GM21381 (cell line): ENCODE data around the gene SLC6A19.

ENCODE experiments used
- ATAC-seq: cut with Tn5 transposase; IDR thresholded peaks from one replicate; pipeline ENCODE4 v1.9.1; 2021; ENCODE audit warnings: mild to moderate bottlenecking, moderate library complexity; ENCODE audit not compliant: unreplicated experiment

SLC6A19 gene

GRCh38 chr5:1179383-1179715 is 22.0 kb upstream of the SLC6A19 start:
- no peak for ATAC-seq

GRCh38 chr5:1180096-1180495 is 21.3 kb upstream of the SLC6A19 start:
- no peak for ATAC-seq

- no peak for ATAC-seq
Measured at GRCh38 chr5:1180841-1181271, 20.5 kb upstream of the SLC6A19 start.

DNA sequence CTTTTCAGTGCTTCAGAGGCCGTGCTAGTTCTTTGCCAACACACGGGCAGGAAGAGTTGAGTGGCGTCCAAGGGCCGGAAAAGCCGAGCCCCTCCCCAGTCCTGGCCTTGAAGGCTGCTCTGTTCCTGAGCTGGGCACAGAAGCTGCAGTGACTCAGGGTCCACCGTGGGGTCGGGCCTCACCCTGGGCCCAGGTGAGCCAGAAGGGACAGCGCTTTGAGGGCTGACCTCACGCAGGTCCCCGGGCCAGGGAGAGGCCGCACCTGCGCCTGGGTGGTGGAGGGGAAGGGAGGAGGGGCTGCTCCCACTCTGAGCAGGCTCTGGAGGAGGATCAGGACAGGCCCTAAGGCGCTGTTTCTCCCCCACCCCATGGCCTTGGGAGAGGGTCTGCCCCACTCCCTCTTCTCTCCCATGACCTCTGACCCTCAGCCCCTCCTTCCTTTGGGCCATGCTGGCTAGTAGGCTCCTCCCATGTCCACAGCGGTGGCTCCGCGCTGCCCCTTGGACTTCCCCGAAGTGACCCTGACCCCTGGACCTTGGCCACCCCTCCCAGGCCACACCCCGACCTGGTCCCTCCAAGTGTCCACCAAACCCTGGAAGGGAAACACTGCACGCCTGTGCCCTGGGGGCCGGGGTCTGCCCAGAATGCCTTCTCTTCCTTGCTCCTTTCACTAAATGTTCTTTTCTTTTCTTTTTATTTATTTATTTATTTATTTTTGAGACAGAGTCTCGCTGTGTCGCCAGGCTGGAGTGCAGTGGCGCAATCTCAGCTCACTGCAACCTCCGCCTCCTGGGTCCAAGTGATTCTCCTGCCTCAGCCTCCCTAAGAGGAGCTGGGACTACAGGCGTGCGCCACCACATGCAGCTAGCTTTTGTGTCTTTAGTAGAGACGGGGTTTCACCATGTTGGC is 19.7 kb upstream of the SLC6A19 start:
- ATAC-seq: no peak

DNA sequence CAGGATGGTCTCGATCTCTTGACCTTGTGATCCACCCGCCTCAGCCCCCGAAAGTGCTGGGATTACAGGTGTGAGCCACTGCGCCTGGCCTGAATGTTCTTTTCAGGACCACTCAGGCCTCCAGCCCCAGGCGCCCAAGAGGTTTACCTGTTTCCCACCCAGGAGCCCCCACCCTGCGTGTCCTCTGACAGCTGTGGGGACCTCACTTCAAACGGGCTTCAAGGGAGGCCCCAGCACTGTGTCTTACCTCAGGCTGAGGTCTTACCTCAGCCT is 19.1 kb upstream of the SLC6A19 start:
- ATAC-seq: no peak

DNA sequence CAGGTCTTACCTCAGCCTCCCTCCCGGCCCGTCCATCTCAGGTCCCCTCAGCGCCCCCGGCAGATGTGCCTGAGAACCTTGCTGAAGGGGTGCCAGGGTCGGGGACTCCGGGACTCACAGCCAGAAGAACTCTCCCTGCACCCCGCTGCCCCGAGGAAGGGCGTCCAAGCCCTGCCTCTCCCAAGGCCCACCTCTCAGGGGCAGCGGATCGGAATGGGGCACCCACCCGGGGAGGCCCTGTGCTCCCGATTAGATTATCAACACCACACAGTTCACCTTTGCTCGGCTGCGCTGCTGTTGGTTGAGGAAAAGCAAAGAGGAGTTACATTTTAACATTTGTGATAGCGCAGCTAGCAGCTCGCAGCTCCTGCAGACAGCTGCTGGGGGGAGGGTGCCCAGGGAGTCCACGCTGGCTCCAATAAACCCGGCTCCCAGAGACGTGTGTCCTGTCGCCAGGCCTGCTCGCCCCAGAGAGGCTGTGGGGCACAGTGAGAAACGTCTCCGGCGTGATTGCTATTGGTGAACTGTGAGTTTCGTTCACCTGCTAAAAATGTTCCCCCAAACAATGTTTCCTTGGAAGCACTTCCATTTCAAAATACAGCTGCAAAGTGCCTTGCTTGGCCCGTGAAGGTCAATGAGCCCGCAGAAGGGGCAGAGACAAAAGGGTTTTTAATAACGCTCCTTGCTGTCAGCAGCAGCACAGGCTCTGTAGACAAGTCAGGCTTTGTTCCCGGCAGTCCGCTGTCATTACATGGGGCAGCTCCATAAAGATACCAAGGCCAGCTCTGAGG is 18.6 kb upstream of the SLC6A19 start:
- no peak for ATAC-seq

DNA sequence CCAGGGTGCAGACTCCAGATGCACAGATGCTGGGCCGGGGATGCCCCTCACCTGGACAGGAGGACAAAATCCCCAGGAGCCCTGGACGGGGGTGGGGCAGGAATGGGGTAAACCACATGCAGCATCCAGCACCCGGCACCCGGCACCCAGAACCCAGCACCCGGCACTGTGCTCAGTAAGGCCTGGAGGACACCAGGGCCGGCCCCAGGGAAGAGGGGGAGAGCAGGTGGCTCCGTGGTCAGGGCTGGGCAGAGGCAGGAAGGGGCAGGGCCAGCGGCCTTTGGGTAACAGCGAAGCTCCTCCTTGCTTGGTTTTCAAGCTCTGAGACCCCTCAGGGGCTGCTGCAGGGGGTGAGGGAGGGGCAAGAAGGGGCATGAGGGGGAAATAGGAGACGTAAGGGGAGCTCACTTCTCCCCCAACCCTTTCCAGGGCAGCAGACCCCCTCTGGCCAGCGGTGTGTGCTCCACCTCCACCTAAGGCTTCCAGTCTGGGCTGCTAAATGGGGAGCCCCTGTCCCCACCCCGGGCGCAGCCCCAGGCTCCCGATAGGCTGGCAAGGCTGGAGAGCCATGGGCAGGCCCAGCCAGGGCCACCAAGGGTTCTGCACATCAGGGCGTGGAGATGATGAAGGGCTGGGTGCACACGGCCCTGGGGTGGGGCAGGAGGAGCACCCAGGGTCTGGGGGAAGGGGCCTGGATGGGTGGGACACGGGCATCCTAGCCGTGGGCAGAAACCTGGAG is 17.8 kb upstream of the SLC6A19 start:
- ATAC-seq: no peak

DNA sequence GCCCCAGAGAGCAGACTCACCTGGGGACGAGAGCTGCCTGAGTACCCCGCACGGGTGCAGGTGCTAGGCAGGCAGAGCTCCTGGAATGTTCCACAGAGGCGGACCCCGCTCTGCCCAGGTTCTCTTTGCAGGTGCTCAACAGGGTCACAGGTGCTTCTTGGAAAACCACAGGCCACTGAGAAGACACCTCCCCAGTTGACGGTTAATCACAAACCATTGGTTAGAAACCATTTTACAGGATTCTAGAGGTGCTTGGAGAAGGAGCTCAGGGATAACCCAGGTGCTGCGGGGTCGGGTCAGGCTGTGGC is 17.3 kb upstream of the SLC6A19 start:
- no peak for ATAC-seq

DNA sequence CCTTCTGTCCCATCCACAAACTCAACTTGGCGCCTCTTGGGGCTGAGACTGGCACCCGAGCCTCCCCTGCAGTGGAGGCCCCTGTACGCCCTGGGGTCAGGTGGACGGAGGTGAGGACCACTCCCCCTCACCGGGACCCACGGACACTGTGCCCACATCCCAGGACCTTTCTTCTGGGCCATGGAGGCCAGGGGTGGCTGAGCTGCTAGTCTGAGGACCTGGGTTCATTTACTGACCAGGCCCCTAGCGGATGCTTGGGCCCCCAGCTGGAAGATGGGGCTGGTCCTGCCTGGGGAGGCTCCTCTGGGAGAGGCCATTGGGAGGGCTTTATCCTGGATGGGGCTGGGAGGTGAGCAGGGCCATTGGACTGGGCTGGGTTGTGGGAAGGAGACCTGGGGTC is 16.9 kb upstream of the SLC6A19 start:
- ATAC-seq: no peak

- no peak for ATAC-seq
Measured at GRCh38 chr5:1185038-1185627, 16.3 kb upstream of the SLC6A19 start.

- ATAC-seq: no peak
Measured at GRCh38 chr5:1185629-1186350, 15.6 kb upstream of the SLC6A19 start.

DNA sequence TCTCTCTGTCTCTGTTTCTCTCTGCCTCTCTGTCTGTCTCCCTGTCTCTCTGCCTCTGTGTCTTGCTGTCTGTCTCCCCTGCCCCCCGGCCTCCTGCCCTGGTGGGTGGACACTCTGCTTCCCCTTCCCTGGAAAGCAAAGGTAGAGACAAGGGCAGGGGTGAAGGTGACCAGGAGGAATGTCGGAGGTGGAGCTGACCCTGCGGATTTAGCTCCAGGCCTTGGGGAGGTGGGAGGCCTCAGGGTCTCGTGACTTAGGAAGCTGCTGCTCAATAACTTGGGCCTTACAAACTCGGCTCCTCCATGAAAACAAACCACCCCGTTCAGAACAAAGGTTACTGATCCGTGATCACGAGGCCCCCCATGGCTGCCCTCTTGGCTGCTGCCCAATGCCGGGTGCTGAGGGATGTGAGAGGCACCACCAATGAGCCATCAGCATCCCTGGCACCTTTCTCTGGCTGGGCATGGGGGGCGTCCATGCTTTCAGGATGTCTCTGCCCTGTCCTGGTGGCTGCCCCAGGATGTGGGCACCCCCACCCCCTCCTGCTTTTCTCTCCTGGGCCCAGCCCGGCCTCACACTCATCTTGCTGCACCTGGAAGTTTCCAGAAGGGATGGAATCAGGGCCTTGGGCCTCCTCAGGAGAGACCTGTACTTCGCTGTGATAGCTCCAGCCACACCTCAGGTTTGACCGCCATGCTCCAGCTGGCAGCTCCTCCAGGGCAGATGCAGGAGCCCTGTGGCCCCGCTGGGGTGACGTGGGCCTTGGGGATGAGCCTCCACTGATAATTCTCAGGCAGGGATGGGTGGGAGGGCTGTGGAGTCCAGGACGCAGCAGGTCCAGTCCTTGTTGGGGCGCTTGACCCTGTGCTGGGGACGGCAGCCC is 14.8 kb upstream of the SLC6A19 start:
- ATAC-seq: no peak

DNA sequence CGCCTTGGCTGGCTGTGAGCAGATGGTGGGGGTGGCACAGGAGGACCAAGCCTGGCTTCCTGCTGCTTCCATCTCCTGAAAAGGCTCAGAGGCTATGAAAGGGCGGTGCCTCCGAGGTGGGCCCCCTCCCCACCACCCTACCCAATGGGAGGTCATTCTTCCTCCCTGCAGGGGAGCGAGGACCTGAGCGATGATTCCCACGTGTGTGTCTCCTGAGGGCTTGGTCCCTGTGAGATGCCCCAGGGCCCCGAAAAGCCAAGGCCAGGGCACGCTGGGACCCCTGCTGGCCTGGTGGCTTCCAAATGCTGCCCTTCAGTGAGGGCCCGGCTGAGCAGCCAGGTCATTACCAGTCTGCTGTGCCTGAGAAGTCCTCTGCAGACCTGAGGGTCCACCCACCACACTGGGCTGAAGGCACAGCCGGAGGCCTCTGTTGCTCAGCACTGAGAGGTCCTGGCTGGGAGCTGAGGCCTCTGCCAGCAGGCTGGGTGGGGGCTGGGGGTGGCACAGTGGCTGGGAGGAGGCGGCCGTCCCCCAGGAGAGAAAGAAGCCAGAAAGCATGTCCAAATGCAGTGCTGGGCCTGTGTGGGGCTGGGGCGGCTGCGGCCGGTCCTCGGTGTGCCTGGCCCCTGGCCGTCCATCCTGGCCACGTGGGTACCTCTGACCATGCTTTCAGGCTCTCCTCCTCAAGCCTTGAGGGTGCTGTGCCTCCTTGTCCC is 14.0 kb upstream of the SLC6A19 start:
- no peak for ATAC-seq

GRCh38 chr5:1187950-1188334 is 13.5 kb upstream of the SLC6A19 start:
- ATAC-seq: no peak

DNA sequence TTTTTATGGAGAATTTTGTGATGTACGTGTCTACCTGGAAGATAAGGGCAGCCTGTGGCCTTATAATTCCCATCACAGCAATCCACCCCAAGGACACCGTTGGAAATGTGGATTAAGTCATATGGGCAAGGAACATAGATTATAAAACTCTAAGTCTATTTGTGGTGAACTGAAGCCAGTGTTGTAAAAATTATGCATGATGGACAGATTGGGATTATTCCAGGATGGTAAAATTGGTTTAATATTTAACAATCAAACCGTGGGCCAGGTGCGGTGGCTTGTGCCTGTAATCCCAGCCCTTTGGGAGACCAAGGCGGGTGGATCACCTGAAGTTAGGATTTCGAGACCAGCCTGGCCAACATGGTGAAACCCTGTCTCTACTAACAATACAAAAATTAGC is 12.9 kb upstream of the SLC6A19 start:
- ATAC-seq: no peak

DNA sequence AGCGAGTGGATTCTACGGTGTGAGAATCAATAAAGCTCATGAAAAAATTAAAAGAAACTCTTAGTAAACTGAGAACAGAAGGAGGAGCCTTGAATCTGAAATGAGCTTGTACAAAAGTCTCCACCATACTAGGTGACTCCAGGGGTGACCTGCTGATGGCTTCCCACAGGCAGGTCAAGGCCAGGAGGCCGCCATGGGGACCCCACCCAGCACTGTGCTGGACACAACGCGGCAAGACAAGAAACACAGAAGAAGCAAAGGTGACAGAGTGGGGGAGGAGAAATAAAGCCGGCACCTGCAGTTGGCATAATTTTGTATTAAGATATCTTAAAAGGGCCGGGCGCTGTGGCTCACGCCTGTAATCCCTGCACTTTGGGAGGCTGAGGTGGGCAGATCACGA is 12.1 kb upstream of the SLC6A19 start:
- ATAC-seq: no peak

- ATAC-seq: no peak
Measured at GRCh38 chr5:1190278-1190677, 11.1 kb upstream of the SLC6A19 start.

DNA sequence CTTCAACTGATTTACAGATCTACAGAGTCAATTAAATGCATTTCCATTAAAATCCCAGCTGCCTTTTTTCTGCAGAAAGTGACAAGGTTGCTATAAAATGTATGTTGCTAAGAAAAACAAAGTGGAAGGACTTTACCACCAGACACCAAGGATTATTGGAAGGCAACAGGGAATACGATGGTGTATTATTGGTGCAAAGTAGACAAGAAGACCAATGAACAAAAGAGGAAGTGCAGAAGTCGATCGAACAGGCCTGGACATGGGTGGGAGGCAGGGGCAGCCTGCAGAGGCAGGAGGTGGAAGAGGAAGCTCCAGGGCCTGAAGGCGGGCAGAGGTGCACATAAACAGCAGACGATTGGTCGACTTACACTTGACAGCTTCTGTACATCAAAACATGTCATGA is 10.6 kb upstream of the SLC6A19 start:
- no peak for ATAC-seq

DNA sequence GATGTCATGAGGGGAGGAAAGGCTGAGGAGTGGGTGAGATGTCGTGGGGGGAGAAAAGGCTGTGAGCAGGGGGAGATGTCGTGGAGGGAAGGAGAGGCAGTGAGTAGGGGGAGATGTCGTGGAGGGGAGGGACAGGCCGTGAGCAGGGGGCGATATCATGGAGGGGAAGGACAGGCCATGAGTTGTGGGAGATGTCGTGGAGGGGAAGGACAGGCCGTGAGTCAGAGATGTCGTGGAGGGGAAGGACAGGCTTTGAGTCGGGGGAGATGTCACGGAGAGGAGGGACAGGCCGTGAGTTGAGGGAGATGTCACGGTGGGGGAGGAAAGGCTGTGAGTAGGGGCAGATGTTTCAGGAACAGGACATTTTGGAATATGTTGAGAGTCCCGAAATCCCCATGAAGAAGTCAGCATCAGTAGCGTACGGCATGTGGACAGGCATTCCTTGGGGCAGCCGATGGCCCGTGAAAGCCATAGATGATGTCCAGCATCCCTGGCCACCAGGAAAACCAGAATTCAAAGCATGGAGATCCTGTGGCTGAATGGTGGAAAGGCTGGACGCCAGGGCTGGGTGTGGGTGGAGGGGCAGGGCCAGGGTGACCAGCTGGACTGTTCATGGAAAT is 8.3 kb upstream of the SLC6A19 start:
- no peak for ATAC-seq
